ENCODE results near the gene MTHFD1L. TPM values are rescaled to one million over a fixed set of nuclear protein-coding genes. Genes with fewer than 3 reads are reported as not detected.

The MTHFD1L gene
- total RNA-seq, 3 donors from 2014 or later (not counting 1 experiment from before 2014, with no cell fraction given): 3.8 to 4.5 (median 4.3) TPM

DNA sequence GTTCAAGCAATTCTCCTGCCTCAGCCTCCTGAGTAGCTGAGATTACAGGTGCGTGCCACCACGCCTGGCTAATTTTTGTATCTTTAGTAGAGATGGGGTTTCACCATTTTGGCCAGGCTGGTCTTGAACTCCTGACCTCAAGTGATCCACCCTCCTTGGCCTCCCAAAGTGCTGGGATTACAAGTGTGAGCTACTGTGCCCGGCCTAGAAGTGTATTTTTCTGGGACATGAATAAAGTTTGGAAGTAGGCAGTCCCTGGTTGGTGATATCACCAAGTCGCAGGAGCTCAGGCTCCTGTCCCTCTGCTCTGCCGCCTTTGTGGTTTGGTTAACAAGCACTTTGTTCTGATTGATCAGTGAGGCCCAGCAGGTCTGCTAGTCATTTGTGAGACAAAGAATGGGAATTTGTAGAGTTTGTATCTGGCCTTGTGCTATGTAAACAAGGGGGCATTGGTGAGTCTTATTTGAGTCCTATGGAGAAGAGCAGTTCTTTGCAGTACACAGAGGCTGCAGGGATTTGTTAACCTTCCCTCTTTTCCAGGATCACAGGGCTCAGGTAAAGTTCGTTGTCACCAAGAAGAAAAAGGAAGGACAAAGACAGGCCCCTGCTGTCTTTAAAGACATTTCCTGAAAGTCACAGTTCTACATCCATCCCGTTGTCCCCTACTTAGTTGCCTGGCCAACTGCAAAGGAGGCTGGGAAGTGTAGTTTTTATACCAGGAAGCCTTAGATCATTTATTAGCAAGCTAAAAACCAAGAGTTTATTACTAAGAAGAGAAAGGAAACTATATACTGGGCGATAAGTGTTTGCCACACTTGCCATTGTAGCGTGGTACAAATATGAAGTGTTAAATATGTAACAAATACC is 13.1 kb downstream of the MTHFD1L start:
- ATAC-seq: no peak
- intact Hi-C loops (cut with micrococcal nuclease): no loop called here
- WGBS (ENCODE audit: insufficient coverage): 80% methylated on average over 6 of the region's 9 CpGs
- H3K4me3 Mint-ChIP-seq: no peak overlapping the region
- H3K27ac Mint-ChIP-seq: no peak overlapping the region
- no peak overlapping the region for H3K4me3 ChIP-seq (ENCODE audit: low read length)
- H3K9me3 Mint-ChIP-seq: no peaks in the 10 kb centered on the region
- TF ChIP-seq, protein P1, sequence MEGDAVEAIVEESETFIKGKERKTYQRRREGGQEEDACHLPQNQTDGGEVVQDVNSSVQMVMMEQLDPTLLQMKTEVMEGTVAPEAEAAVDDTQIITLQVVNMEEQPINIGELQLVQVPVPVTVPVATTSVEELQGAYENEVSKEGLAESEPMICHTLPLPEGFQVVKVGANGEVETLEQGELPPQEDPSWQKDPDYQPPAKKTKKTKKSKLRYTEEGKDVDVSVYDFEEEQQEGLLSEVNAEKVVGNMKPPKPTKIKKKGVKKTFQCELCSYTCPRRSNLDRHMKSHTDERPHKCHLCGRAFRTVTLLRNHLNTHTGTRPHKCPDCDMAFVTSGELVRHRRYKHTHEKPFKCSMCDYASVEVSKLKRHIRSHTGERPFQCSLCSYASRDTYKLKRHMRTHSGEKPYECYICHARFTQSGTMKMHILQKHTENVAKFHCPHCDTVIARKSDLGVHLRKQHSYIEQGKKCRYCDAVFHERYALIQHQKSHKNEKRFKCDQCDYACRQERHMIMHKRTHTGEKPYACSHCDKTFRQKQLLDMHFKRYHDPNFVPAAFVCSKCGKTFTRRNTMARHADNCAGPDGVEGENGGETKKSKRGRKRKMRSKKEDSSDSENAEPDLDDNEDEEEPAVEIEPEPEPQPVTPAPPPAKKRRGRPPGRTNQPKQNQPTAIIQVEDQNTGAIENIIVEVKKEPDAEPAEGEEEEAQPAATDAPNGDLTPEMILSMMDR (IDR thresholded peaks at IDR 0.05): no peak
- no peaks in the 10 kb centered on the region for H3K36me3 Mint-ChIP-seq
- no peaks in the 10 kb centered on the region for H3K27me3 Mint-ChIP-seq (ENCODE audit: low read depth in 2 of 2)
- no peaks in the 10 kb centered on the region for H3K4me1 Mint-ChIP-seq
- no peaks in the 10 kb centered on the region for H3K36me3 ChIP-seq (ENCODE audit: control insufficient read depth, insufficient read depth, low read length)
- H3K27me3 ChIP-seq (ENCODE audit: control insufficient read depth, insufficient read depth, low read length): no peaks in the 10 kb centered on the region
- H3K4me1 ChIP-seq (ENCODE audit: control insufficient read depth, insufficient read depth, low read length): no peaks in the 10 kb centered on the region
- H3K27ac ChIP-seq (ENCODE audit: low read length): no peak overlapping the region
- DNase-seq: no peak
- H3K9me3 ChIP-seq (ENCODE audit: control insufficient read depth, insufficient read depth, low read length): no peaks in the 10 kb centered on the region

- DNase-seq (no peak), ATAC-seq (no peak)
- no peaks in the 10 kb centered on the region for H3K9me3 ChIP-seq (ENCODE audit: control insufficient read depth, insufficient read depth, low read length)
- H3K36me3 ChIP-seq (ENCODE audit: control insufficient read depth, insufficient read depth, low read length): no peaks in the 10 kb centered on the region
- H3K27me3 ChIP-seq (ENCODE audit: control insufficient read depth, insufficient read depth, low read length): no peaks in the 10 kb centered on the region
- H3K4me1 ChIP-seq (ENCODE audit: control insufficient read depth, insufficient read depth, low read length): no peaks in the 10 kb centered on the region
- WGBS (ENCODE audit: insufficient coverage): 97% methylated on average over 3 of the region's 3 CpGs
- no peak overlapping the region for H3K4me3 ChIP-seq (ENCODE audit: low read length)
- Mint-ChIP-seq H3K9me3 (no peaks in the 10 kb centered on the region), H3K36me3 (no peaks in the 10 kb centered on the region), H3K4me1 (no peaks in the 10 kb centered on the region), H3K4me3 (no peak overlapping the region), H3K27me3 (ENCODE audit: low read depth in 2 of 2) (no peaks in the 10 kb centered on the region), H3K27ac (no peak overlapping the region)
- TF ChIP-seq, protein P1 (IDR thresholded peaks at IDR 0.05): no peak
- H3K27ac ChIP-seq (ENCODE audit: low read length): no peak overlapping the region
- intact Hi-C loops (cut with micrococcal nuclease): no loop called here
These were observed 14.8 kb downstream of the MTHFD1L start for GRCh38 chr6:150880336-150880735.

- no peak for DNase-seq
These were observed 16.5 kb downstream of the MTHFD1L start for GRCh38 chr6:150881911-150882481.

More at GRCh38 chr6:150881911-150882481, 16.5 kb downstream of the MTHFD1L start:
- H3K27ac ChIP-seq (ENCODE audit: low read length): no peak overlapping the region
- no peaks in the 10 kb centered on the region for H3K27me3 ChIP-seq (ENCODE audit: control insufficient read depth, insufficient read depth, low read length)
- 95% methylated on average over 3 of the region's 3 CpGs for WGBS (ENCODE audit: insufficient coverage)
- intact Hi-C loops (cut with micrococcal nuclease): no loop called here
- no peak for ATAC-seq
- H3K36me3 Mint-ChIP-seq: no peaks in the 10 kb centered on the region
- no peaks in the 10 kb centered on the region for H3K36me3 ChIP-seq (ENCODE audit: control insufficient read depth, insufficient read depth, low read length)
- no peaks in the 10 kb centered on the region for H3K27me3 Mint-ChIP-seq (ENCODE audit: low read depth in 2 of 2)
- H3K9me3 Mint-ChIP-seq: no peaks in the 10 kb centered on the region
- no peak overlapping the region for H3K4me3 ChIP-seq (ENCODE audit: low read length)
- H3K4me1 ChIP-seq (ENCODE audit: control insufficient read depth, insufficient read depth, low read length): no peaks in the 10 kb centered on the region
- no peak overlapping the region for H3K4me3 Mint-ChIP-seq
- H3K4me1 Mint-ChIP-seq: no peaks in the 10 kb centered on the region
- H3K27ac Mint-ChIP-seq: no peak overlapping the region
- no peaks in the 10 kb centered on the region for H3K9me3 ChIP-seq (ENCODE audit: control insufficient read depth, insufficient read depth, low read length)
- TF ChIP-seq, protein P1 (IDR thresholded peaks at IDR 0.05): no peak
